Inflammatory macrophage treated with lipopolysaccharide for 4 hours (primary cell): ENCODE data around the gene C2orf81.

Experiments
- DNase-seq: peaks from one replicate; pipeline ENCODE4 v3.0.0-alpha.2; 2020

Gene C2orf81

DNA sequence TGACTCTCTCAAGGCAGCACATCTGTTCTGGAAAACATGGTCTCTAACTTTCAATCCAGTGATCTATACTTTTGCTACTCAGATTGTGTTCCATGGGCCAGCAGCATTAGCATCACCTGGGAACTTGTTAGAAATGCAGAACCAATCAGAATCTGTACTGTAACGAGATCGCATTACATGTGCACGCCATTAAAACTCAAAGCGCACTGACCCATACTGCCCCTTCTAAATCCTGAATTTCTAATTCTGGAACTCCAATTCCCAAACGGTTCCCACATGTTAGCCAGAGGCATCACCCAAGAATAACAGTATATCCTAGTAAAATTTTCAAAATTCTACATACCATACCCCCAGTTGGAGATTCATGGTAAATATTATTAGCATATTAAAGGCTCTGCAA lies 30.8 kb downstream of the C2orf81 start:
- DNase-seq = no peak

DNA sequence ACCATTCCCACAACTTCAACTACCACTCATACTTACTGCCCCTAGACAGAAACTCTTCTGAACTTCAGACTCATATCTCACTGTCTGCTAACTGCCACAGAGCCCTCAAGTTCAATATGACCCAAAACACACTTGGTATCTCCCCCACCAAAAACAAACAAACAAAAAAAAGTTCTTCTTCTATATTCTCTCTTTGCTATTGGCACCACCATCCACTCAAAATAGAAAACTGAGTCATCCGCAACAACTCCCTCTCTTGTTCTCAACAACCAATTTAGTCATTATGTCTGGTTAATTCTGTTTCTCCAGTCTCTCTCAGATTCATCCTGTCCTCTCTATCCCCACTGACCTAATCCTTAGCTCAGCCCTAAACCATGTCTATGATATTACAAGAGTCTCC lies 34.1 kb downstream of the C2orf81 start:
- DNase-seq = no peak

DNA sequence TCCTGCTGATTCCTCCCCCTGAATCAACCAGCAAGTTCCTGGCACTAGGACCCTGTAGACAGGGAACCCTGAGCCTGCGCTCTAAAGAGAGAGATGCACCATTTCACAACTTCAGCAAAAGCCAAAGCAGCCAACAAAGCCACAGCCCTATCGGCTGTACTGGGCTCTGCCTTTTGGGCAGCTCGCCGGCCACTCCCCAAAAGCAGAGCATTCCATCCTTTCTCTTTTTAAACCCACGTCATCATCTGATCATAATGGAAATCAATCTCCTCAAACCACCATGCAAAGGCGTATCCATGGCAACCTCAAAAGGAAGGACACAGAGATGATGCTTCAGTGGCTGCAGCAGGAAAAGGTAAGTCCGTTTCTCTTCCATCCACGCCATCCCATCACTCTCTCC lies 36.0 kb downstream of the C2orf81 start:
- no peak for DNase-seq

DNA sequence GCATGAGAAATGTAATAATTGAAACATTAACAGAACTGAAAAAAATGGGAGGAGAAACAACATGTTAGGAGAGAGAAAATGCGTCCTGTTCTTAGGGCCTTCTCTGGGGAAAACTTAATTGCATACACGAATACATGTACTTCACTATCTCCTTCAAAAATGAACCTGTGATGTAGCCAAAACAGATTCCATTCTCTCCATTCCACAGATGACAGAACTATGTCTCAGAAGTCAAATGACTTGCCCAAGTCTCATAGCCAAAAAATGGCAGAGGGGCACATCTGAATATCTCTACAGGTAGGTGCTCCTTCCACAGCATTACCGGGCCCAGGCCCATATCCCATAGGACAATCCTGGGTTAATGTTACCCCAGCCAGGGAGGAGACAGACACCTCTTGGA lies 37.4 kb downstream of the C2orf81 start:
- DNase-seq = no peak

DNA sequence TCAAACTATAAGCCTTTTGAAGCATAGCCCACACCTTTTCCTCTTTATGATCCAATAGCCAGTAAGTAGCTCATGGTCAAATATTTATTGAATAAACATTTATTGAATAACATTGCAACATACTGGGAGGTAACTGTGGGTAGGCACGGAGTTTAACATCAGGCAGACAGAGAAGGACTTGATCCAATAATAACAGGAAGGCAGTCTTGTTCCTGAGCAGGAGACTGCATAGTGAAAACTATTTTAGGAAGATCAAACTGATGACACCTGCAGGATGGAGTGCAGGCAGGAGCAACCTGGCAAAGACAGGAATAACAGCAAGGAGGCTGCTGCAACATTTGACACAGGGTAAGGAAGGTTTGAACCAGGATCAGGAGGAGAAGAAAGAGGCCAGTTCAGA lies 38.2 kb downstream of the C2orf81 start:
- DNase-seq = no peak

DNA sequence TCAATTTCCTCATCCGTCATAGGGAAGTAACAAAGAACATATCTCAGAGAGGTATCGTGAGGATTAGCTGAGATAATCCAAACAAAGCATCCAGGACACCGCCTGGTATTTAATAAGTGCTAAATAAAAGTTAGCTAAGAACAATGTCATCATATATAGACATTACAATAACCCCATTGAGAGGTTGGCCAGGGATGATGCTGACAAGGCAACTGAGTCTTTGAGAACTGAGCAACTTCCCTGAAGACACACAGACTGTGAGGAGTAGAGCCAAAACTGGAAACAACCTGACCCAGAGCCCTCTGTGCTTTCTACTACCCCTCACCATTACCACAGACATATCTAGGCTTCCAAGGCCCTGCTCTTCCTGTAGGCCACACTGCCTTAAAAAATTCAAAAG lies 39.7 kb downstream of the C2orf81 start:
- no peak for DNase-seq

DNA sequence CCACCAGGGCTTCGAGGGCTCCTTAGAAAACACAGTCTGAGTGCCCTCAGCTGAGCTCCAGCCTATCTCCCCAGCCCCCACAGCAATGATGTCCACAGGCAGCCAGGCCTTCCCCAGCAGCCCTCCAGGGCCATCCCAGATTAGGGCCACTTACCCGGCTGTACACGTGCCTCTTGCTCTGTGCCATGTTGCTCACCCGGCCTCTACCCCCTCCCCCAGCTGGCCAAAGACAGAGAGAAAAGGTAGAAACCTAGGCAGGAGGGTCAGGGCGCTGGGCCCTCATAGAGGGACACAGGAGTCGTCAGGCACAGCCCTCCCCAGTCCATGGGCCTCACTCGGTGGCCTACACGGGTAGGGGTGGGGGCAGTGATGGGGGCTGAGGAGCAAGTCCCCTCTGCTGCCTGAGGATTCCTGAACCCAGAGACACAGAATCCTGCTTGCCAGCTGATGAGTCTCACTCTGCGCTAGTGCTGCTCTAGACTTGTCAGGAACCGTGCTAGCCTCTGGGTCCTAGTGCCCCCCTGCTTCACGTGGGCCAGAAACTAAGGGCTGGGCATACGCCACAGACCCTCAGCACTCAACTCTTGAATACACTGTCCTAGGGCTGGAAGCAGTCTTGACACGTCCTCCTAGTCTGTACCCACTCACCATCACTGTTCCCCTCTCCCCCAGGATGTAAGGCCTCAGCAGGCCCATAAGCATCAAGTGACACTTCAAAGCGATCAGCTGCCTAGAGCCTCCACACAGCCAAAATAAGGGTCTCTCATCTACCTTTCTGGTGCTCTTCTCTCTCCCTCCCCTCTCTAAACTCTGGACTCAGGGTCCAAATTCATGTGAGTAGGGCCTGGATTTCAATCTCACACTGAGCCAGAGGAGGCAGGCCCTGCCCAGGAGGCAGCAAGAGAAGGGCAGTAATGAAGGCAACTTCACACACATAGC lies 41.3 kb downstream of the C2orf81 start, which contains the start of gene DCTN1:
Gene DCTN1 (minus strand): TSS at position 461 of the 939 bp plus-strand sequence. CDS start 274 bp downstream, at position 187.
- DNase-seq = no peak

DNA sequence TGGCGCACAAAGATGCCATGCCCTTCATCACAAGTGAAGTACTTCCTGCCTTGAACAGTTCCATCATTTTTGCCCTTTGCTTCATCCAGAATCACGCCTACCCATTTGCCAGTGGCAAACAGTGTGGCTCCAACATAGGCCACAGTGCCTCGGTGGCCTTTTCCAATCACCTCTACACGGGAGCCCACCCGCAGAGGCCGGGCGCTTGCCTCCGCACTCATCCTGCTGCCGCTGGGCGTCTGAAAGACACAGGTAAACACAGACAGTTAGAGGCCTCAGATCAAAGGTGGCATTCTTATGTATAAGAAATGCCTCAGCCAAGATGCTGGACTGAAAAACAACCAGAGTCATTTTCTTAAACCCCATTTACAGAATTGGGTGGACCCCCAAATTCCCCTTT lies 43.4 kb downstream of the C2orf81 start:
- DNase-seq = no peak

DNA sequence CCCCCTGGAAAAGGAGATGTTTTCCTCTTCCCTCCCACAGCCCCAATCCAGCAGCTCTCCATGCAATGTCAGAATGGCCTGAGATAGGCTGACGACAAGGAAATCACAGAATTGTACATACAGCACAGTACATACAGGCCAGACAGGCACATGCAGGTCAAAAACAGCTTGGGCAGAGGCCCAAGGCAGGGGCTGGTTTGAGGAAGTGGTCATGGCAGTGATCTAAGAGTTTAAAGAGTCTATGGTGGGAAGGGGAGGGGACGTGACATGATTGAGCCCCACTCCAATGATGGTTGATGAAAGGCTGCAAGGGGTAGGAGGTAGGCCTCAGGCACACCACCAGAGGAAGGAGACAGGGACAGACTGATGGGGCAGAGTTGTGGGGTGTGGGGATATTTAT lies 45.6 kb downstream of the C2orf81 start:
- DNase-seq = no peak

DNA sequence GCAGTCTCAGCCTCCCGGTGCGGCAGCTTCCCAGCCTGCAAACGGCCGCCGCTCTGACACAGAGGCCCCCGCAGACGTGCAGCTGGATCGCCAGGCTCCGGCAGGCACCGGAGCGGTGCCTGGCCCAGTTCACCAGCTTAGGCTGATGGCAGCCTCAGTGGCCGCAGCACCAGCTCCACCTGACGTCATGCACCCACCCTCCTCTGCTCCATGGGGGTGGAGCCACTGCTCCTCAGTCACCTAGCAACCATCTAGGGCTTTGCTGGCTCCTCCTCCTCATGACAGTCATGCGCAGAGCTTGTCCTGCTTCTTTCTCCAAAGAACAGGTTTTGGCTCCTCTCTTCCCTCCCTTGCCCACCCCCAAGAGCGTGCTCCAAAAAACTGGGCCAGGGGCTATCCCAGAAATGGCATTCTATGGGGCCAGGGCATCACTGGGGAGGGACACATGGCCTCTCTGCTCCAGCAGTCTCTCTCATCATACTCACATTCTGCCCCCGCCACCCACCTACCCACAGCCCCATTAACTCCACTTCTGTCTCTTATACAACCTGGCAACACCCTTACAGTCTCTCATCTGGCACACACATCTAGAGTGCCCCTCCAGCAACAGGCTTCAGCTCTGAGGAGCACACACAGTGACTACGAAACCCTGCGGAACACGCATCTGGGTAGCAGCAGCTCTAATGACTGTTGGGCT lies 46.8 kb downstream of the C2orf81 start:
- DNase-seq = no peak

DNA sequence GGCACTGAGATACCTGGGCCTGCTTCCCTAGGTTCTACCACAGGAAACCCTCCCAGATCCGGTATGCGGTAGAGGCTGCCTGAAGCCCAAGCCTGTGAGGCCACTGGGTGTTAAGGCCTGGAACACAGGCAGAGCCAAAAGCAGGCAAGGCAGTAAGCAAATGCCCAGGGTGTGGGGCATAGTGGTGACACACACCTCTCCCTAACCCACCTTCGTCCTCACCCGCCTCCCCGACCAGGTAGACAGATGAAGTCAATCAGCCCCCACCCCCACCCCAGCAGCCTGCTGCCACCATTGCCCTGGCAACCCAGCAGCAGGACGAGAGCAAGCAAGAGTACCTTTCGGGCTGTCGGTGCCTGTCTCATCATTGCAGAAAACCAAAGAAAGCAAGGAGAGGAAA lies 47.4 kb downstream of the C2orf81 start:
- no peak for DNase-seq

DNA sequence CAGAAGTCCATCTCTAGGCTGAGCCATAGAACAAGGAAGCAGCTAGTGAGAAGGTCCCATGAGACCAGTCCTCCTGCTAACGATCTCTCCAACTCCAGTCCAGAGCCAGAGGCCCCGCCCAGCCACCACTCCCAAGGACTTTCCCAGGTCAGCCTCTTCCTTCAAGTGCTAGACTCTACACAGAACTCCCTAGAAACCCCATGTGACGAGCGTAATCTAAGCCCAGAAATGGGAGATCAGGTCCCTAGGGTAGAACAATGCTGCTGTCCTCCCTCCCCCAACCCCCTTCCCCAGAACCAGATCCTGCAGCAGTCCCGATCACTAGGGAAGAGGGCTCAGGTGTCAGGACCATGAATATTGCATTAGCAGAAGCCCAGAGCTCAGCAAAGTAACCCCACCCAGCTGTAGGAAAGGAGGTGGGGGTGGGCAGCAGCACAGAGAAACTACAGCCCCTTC lies 48.2 kb downstream of the C2orf81 start:
- no peak for DNase-seq

DNA sequence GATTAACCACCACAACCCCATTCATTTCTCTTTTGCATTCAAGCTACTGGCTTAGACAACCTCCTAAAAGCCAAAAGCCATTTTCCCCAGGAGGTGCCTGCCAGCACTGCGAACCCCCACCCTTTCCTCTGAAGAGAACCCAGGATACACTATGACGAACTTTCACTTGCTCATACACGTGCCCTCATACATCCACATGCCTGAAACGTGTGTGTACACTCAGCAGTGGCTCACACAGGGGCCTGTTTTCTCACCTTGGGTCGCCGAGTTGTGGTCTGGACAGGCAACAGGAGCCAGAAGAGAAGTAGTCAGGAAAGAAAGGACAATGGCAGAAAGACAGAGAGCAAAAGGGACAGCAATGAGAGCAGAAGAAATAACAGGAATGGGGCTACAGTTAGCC lies 48.7 kb downstream of the C2orf81 start:
- DNase-seq = no peak

DNA sequence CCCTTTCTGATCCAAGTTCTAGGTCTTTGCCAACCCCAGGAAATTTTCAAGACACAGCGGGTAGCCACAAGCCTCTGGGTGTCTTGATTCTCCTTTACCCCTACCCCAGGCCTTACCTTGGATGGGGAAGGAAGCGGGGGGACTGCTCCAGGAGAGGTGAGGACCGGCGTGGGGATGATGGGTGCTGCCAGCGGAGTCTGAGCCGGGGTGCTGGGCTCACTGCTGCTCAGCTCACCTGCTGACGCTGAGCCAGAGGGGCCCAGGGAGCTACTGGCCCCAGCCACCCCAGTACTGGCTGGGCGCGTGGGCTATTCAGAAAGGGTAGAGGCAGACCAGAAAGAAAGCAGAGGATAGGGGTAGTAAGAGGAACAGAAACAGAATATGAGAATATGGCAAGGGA lies 50.0 kb downstream of the C2orf81 start:
- no peak for DNase-seq

DNA sequence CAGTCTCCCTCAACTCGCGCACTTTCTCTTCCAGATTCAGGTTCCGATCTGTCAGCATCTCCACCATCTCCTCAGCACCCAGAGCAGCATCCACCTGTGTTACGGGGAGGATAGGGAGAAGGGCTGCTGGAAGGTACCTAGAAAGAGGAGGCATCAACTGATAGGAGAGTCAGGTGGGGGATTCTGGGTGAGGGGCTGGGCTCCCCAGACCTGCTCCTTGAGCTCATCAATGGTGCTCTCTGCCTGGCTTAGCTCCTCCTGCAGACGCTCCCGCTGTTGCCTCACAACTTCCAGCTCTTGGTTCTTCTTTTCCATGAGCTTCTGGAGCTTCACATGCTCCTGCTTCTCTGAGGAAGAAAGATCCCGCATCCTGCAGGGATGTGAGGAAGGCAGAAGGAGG lies 51.4 kb downstream of the C2orf81 start:
- DNase-seq = no peak

DNA sequence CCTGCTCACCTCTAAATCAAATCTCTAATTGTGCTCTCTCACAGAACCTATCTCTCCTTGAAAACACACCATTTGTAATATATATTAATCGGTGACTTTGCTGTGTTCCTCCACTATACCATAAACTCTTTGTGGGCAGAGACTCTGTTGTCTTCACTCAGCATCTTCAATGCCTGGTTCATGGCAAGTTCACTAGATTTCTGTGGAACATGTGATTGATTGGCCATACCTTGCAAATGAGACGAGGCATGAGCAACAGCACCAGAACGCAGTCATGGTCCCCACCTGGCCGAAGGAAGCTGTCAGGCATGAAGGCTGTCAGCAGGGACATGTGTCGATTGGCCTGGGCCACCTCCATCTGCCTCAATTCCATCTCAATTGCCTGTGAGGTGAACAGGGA lies 52.9 kb downstream of the C2orf81 start:
- no peak for DNase-seq

DNA sequence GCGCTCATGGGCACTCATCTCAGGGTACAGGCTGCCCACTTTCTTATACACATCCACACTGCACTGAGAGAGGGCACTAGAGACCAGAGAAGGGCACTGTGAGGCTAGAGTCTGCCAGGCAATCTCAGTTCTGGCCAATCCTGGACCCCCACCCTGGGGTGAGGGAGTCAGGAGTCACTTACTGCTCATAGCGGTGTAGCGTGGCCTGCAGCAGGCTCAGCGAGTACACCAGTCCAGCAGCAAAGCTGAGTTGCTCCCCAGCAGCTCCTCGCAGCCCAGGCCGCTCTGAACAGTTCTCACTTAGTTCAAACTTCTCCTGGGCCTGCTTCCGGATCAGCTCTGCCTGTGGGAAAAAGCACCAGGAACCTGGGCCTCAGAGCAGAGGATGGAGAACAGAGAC lies 53.6 kb downstream of the C2orf81 start:
- no peak for DNase-seq

DNA sequence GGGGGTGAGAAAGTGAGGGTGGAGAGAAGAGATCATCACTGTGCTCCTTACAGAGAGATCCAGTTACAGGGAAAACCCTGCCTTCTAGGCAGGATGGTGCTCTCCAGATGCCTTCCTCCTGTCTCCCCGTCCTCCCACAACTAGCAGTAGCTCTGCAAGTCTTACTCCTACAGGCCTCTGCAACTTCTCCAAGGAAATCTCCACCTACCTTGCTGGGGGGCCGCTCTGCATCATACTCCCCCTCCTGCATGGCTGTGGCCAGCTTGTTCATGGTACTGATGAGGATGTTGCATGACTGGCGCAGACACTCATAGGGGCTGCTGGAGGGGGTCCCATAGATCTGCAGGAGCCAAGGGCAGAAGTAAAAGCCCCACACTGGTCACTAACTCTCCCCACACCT lies 55.4 kb downstream of the C2orf81 start:
- no peak for DNase-seq

DNA sequence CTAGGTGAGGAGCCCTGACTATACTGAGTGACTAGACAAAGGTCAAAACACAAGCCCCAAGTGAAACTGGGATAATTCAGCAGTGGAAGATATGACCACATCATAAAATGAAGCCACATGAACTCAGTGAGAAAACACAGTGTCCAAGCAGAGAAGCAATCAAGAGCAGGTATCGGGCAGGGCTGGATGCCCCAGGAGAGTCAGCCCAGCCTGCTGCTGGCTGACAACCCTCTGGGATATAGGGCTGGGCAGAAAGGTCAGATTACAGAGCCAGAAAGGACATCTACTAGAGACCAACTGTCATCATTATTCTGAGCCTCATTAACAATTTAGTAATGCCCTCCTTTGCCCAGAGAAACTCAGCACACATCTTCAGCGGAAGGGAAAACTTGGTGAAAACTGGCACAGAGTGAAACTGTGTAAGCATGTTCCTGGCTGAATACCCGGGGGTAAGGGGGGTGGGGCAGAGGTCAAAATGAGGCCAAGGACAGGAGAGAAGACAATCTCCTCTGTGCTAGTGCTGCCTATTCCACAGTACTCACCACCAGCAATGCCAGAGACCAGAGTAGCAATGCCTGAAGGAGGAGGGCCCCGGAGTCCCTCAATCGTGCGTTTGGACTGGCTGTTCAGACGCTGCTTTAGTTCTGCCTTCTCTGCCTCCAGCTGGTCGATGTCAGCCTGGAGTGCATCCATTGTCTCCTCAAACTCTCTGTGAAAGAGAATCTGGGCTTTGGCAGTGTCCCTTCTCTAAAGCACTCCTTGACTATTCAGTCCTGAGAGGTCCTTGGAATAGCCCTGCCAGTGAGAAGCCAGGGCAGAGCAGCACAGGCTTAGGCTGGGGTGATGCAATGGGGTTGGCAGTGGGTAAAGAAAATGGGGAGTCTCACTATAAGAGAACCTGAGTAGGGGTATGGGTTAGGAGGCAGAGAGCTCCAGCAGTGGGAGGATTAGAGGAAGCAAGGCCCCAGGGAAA lies 56.6 kb downstream of the C2orf81 start:
- no peak for DNase-seq
